Amniotic epithelial cell (primary cell): ENCODE data around the gene VTI1B.
"Not testable (repeated sequence)": the region's sequence is repeated elsewhere in the genome, so short reads cannot be mapped to it uniquely, and the experiment has no call there.

Experiments
- DNase-seq: peaks from one replicate; pipeline ENCODE4 v3.0.0-alpha.2; 2010; ENCODE audit warnings: low read depth

The VTI1B gene, protein sequence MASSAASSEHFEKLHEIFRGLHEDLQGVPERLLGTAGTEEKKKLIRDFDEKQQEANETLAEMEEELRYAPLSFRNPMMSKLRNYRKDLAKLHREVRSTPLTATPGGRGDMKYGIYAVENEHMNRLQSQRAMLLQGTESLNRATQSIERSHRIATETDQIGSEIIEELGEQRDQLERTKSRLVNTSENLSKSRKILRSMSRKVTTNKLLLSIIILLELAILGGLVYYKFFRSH

GRCh38 chr14:67674480-67675218, at the start of gene VTI1B:
TSS of gene VTI1B (minus strand) at chr14:67674632. CDS start at chr14:67674489, 143 bp downstream.
- DNase-seq: peak; percentile 59

DNA sequence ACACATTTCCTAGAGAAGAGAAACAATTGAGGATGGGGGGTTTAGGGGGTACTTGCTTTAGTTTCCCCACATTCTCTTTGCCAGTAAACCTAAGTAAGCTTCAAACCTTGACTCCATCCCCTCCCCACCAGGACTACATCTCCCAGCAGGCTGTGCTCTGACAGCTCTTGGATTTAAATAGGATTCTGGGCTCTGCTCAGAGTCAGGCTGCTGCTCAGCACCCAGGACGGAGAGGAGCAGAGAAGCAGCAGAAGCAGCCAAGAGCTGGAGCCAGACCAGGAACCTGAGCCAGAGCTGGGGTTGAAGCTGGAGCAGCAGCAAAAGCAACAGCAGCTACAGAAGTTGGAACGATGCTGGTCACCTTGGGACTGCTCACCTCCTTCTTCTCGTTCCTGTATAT, 47.9 kb upstream of the VTI1B start:
- peak; percentile 51 for DNase-seq

- DNase-seq: no peak
Measured at GRCh38 chr14:67721875-67722274, 47.4 kb upstream of the VTI1B start.

DNA sequence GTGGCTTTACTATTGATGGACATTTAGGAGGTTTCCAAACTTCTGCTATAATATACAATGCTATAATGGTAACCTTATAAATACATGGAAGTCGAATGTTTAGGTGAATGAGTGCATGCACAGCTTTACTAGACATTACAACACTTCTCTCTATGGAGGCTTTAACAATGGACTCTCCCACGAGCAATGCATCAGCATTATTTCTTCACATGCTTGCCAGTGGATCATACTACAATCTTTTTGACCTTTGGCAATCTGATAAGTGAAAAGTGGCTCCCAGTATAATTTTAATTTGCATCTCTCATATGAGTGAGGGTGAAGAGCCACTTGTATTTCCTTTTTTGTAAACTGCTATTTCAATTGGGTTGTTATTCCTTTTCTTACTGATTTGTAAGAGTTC, 45.4 kb upstream of the VTI1B start:
- peak; percentile 56 for DNase-seq

GRCh38 chr14:67719385-67719784, 45.0 kb upstream of the VTI1B start:
- DNase-seq: not testable (repeated sequence)

GRCh38 chr14:67718265-67718664, 43.8 kb upstream of the VTI1B start:
- DNase-seq: peak; percentile 13

DNA sequence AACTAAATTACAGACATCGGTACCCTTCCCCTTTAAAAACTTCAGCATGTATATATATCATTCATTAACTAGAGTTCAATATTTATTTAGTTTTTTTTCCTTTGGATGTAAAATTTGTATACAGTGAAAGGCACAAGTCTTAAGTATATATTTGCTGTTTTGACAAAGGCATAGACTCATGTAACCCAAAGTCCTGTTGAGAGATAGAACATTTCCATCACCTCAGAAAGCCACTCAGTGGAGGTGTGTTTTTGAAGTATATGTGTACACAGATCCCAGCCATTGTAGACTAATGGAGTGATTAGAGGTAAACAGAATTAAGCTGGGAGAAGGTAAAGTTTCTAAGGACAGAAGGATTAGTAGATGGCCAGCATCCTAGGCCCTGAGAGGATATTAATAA, 42.6 kb upstream of the VTI1B start:
- no peak for DNase-seq

GRCh38 chr14:67710209-67710608, 35.8 kb upstream of the VTI1B start:
- DNase-seq: no peak

DNA sequence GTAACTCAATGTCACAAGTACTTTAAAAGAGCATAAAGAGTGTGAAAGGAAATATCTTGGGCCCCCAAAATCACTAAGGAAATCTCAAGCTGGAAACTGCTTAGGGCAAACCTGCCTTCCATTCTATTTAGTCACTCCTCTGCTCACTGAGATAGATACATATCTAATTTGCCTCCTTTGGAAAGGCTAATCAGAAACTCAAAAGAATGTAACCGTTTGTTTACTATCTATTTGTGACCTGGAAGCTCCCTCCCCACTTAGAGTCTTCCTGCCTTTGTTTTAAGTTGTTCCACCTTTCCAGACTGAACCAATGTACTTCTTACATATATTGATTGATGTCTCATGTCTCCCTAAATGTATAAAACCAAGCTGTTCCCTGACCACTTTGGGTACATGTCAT, 35.4 kb upstream of the VTI1B start:
- DNase-seq: not testable (repeated sequence)

DNA sequence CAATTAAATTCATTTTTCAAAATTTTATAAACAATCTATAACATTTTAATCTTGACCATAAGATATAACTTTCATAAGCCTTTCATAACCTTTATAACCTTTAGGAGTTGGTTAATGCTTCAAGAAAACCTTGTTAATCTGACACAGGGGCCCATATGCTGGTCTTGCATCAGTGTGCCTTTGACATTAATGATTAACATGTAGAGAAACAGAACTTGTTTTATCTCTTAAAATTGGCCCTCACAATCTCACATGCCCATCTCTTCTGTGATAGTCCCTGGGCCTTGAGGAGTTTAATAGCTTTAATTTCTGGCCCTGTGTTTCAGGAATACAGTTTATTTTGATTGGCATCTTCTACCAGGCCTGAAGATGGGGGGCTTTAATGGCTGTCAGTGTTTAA, 34.9 kb upstream of the VTI1B start:
- DNase-seq: not testable (repeated sequence)

- no peak for DNase-seq
Measured at GRCh38 chr14:67705211-67705610, 30.8 kb upstream of the VTI1B start.

DNA sequence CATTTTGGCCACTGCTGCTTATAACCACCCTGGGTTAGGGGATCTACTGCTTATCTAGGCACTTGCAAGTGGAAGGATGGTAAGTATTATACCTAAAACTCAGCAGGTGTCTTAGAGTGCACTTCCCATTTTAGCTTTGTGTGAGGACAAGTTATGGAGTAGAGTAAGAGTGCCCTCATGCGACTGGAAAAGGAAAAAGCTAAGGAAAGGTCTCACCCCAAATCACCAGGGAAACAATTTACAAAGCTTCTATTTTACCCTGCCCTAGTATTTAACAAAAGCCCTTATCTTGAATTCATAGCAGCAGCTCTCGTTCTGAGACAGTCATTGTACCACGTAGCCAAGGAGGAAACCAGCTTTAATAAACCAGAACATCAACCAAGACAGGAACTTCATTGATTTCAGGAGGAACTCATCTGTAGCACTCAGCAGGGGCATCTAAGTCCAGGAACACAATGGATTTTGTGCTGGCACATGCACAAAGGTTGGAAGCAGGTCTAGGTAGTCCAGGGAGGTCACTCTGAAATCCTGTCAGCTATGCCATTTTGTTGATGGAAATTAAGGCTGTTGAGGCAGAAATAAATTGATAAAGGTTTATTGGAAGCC, 30.2 kb upstream of the VTI1B start:
- DNase-seq: peak; percentile 57

DNA sequence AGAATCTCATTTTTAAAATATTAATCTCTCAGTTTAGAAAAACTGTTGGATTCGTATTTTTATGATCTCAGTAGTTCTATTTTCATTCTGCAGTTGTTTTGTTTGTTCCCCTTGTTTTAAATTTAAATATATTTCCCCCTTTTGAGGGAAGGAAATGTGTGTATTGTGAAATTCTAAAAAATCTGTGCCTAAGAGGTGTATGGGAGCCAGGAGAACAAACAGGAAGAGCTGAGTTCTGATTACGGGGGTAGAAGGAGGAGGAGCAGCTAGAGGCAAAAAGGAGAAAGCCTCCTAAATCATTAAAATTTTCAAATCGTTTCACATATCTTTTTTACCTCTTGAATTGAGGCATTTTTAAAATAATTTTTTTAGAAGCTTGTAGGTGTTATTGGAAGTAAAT, 29.6 kb upstream of the VTI1B start:
- no peak for DNase-seq

GRCh38 chr14:67701492-67701891, 27.1 kb upstream of the VTI1B start, which contains the start of gene RDH12:
TSS of gene RDH12 (plus strand) at chr14:67701886. CDS start at chr14:67722643, 20,757 bp downstream.
- not testable (repeated sequence) for DNase-seq

GRCh38 chr14:67698179-67698578, 23.7 kb upstream of the VTI1B start:
- no peak for DNase-seq

DNA sequence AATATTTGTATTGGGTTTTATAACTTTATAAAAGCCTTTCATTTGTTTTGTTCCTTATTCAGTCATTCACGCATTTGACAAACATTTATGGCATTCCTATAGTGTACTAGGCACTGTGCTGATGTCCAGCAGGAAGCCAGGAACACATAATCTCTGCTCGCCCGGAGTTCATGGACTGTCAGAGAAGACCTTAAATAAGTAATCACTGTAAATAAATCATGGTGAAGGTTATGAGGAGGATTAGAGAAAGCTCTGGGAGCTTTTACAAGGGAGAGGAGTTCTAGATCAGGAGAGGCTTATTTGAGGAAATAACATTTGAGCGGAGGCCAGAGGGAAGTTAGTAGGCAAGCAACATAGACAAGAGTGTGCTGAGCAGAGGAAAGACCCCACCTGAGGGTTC, 22.6 kb upstream of the VTI1B start:
- peak; percentile 86 for DNase-seq

DNA sequence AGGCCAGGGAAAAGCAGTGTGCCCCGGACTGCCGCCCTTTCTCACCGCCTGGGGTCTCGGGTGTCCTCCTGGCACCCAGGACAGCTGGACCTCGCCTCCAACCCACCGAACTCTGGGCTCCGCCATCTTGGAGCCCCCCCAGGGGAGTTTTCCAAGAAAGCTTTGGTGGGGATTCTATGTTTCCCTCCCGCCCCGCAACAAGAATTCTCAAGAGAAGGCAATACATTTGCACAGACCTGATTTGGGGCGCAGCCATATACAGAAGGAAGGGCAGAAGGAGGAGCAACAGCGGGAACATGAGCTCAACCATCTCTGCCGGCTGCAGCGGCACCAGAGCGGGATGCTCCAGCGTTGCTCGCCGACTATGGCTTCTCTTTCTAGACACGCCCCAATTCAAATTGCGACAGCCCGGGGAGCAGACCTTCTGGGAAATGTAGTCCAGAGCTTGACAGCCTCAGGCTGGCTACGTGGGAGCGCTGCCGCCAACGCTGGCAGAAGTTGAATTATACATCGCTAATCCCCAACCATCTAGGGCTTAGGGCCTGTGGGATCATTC, 21.0 kb upstream of the VTI1B start, which contains the start of gene RDH11:
Gene RDH11, minus strand, starts transcription at position 371 of the 556 bp plus-strand sequence. Its CDS starts 61 bp downstream, at position 310.
- peak; percentile 95 for DNase-seq

GRCh38 chr14:67694791-67695393, 20.5 kb upstream of the VTI1B start:
- DNase-seq: peak; percentile 89

DNA sequence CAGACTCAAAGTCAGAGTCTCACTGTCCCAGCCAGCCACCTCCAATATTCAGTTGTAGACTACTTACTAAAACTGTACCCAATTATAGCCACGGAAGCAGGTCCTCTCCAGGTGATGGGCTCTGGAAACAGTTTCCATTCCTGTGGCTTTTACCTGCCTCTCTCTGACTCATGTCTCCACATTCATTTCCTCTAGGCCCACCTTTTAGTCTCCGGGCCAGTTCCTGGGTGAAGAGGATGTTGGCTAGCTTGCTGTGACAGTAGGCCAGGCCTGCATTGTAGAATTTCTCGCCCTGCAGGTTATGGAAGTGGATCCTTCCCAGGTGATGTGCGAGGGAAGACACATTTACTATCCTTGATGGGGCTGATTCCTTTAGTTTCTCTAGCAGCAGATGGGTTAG, 15.6 kb upstream of the VTI1B start:
- no peak for DNase-seq

- peak; percentile 42 for DNase-seq
Measured at GRCh38 chr14:67683842-67684241, 9.4 kb upstream of the VTI1B start.

- DNase-seq: no peak
Measured at GRCh38 chr14:67680941-67681340, 6.5 kb upstream of the VTI1B start.

GRCh38 chr14:67680121-67680602, 5.7 kb upstream of the VTI1B start:
- peak; percentile 100 for DNase-seq
